GM18505 (cell line): ENCODE data around the gene POLQ.

Experiments used
- ATAC-seq: cut with Tn5 transposase; IDR thresholded peaks from one replicate; pipeline ENCODE4 v1.9.1; 2021; ENCODE audit not compliant: unreplicated experiment
- POLR2A ChIP-seq: IDR thresholded peaks from 4 replicates; pipeline ENCODE4 v1.6.1; 2011; ENCODE audit warnings: borderline replicate concordance; ENCODE audit not compliant: insufficient read depth, insufficient read length; ENCODE audit errors: extremely low read depth

The POLQ gene

DNA sequence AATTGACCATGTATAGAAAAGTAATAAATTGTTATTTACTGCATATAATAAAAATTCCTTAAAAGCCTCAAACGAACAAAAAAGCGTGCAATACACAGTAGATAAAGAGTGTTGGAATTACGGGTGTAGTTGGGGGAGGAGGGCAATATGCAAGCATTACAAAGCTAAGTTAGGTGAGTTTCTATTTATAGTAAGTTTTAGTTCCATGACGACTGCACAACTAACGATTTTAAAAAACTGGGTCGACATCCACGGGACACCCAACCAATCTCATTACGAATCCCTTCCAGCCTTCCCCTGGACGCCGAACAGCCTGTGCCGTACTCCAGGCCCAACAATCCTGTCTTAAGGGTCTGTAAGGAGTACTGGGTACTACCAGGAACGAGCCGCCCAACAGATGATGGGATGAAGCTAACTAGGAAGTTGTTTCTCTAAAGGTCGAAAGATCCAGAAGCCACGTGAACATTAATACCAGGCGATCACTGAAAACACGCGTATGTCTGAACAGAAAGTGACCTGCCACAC, 677 bp downstream of the POLQ start:
- ATAC-seq, result peak; percentile 2
- no peak for TF ChIP-seq POLR2A

DNA sequence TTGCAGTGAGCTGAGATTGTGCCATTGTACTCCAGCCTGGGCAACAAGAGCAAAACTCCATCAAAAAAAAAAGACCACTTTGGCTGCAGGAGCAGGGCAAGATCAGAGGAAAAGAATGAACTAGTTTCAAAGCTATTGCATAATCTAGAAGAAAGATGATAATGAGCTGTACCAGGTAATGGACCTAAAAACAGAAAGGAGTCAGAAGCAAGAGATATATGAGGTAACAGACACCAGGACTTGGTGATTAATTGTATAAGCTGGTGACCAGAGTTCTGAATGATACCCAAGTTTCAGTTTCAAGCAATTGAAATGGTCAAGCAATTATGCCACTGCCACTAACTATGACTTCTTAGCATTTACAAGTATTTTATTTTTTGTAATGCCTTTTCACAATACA, 2.9 kb downstream of the POLQ start:
- no peak for TF ChIP-seq POLR2A
- no peak for ATAC-seq

DNA sequence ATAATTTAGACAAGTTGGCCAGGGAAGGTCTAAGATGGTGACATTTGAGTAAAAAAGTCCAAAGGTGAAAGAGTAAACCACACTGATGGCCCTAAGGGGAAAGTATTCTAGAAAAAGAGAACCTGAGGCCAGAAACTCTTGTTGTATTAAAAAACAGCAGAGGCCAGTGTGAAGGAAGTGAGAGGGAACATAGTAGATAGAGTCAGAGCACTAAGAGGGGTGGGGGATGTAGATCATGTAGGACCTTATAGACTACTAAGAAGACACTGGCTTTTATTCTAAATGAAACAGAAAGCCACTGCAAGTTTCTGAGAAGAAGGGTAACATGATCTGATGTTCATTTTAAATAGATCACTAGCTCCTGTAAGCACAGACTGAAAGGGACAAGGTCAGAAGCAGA, 14.5 kb downstream of the POLQ start:
- ATAC-seq, result no peak
- TF ChIP-seq POLR2A, result no peak

DNA sequence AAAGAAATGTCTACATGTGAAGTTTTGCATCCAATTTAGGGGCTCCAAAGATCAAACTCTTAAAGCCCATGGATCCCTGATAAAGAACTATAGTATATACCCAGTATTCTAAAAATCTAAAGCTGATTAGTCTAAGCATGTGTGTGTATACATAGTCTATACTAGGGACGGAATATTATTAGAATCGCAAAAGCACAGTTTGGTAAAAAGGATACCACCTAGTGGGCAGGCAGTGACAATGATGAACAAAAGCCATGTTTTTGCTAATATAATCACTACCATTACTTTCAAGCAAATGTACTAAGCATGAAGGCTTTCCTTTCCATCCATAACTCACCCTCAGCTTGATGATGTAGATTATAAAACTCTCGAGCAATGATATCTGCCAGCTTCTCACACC, 16.5 kb downstream of the POLQ start:
- ATAC-seq, result no peak

DNA sequence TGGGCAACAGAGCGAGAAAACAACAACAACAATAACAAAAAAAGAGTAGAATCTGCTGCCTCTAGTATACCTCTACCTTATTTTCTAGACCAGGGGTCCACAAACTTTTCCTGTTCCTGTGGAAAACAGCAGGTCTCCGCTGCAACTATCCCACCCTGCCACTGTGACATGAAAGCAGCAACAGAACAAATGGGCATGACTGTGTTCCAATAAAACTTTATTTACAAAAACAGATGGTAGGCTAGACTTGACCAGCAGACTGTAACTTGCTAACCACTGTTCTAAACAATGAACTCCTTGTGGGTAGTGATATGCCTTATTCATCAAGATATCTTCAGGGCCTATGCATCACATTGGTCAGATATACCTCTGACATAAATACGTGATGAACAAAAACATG, 25.3 kb downstream of the POLQ start:
- no peak for ATAC-seq
- TF ChIP-seq POLR2A, result no peak

More for the DNA sequence above, 16.5 kb downstream of the POLQ start:
- no peak for TF ChIP-seq POLR2A

DNA sequence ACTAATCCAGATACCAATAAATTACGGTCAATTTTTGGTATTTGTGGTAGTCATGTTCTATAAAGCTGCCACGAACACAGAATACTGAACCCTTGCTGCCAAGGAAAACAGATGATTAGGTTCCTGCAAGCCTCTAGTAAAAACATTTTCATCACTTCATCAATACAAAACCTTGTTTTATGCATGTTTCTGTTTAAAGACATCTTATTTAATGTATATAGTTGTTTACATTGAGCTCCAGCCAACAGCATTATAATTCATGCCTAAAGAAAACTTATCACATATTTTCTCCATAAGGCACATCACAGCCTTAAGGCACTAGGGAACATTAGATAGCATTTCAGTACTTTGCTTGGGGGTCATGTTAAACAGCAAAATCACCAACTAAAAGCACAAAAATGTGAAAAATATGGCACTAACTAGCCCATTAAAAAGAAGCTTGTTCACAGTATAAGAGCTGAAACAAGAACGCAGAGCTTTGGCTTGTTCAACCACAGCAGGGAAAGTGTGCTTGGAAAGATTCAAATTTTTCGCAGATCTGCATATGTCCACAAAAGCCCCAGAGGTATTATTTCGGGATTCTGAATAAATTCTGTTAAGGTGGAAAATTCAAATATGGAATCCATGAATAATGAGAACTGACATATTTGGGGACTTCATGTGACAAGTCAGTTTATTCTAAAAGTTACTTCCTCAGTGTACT, 27.7 kb downstream of the POLQ start:
- ATAC-seq, result no peak
- no peak for TF ChIP-seq POLR2A

DNA sequence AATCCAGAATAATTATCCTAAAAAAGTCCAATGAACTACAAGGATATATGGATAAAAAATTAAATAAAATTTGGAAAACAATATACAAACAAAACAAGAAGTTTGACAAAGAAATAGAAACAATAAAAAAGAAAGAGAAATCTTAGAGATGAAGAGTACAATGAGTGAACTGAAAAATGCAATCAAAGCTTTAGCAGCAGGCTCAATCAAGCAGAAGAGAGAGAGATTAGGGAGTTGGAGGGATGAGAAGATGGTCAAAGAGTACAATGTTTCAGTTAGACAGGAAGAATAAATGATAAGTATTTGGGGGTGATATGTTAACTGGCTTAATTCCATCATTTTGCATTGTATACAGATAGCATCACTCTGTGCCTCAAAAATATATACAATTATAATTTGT, 29.9 kb downstream of the POLQ start:
- no peak for ATAC-seq
- no peak for TF ChIP-seq POLR2A

DNA sequence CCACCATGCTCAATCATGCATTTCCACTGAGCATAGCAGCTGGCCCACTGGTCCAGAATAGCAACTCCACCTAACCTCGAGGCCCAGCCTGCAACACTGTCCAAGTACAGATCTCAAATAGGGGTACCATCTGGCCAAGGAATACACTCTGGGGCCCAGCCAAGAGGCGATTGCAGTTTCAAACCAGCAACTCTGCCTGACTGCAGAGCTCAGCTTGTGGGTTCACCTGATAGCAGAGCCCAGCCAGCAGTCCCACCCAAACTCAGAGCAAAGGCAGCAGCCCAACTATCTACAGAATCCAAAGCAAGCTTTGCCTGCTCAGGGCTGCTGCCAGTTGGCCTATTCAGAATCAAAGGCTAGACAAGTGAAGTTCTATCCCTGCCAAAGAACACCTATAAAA, 30.5 kb downstream of the POLQ start:
- no peak for ATAC-seq
- no peak for TF ChIP-seq POLR2A

DNA sequence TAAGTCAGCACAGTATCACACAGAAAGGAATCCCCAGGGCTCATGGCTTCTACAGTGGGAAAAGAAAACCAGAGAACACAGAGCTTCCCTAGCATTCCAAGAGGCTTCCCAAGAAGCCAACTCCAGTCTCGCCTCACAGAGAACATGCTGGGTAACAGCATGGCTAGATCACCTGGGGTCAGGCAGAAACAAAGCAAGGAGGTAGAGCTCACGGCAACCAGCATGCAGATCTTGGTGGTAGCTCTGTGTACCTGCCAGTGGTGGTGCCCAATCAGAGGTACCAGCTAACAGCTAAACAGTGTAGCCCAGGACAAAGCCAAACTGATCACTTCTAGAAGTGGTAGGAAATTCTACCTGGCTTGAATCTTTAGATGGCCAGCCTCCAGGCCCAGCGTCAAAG, 31.3 kb downstream of the POLQ start:
- no peak for ATAC-seq
- no peak for TF ChIP-seq POLR2A

DNA sequence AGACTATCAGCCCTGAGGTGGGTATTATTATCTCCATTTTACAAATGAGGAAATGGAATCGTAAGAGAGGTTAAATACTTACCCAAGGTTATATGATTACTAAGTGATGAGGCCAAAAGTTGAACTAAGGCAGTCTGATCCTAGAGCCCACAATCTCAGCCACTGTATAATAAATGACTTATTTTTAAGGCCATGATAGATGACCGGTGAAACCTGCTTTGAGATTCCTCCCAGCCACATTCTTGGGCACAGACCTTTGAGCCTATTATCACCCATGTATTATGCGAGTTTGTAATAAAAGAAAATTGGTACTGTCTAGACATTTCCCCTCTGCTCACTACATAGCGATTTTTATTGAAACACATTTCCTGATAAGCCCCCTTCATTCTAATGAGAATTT, 37.4 kb downstream of the POLQ start:
- ATAC-seq, result no peak
- no peak for TF ChIP-seq POLR2A

DNA sequence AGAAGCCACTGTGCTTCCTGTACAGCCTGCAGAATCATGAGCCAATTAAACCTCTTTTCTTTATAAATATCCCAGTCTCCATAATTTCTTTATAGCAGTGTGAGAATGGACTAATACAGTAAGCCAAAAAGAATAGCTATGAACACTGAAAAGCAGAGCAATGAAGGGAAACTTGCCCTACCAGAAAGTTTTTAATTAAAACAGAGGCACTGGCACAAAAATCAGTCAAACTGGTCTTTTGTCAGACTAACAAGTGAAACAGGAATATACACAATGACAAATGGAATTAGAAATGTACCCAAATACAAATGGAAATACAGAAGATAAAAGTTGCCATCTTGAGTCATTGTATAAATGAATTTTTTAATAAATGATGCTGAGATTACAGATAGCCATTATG, 40.5 kb downstream of the POLQ start:
- ATAC-seq, result no peak
- TF ChIP-seq POLR2A, result no peak

DNA sequence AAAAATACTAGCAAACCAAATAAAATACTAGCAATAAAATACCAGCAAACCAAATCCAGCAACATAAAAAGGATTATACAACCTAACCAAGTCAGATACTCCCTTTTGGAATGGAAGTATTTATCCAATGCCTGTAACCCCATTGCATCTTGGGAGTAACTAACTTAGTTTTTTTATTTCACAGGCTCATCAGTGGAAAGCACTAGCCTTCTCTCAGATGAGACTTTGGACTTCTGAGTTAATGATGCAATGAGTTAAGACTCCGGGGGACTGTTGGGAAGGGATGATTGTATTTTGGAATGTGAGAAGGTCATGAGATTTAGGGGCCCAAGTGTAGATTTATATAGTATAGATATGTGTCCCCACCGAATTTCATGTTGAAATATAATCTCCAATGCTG, 41.2 kb downstream of the POLQ start:
- TF ChIP-seq POLR2A, result no peak
- ATAC-seq, result no peak

DNA sequence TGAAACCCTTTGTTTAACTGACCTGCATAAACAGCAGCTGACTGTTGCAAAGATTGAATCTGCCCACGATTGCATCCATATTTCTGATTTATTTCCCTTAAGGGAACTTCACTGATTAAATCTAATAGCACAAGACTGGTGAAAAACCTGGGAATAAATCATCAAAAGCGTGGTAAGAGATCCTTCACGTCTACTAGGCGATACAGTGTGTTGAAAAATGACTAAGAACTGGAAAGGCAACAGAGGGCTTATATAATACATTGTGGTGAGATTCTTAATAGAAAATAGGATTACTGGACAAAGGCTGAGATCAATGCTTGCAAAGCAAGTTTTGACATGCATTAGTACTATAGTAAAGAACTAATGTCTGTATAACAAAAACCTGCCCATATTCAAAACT, 49.0 kb downstream of the POLQ start:
- no peak for ATAC-seq
- no peak for TF ChIP-seq POLR2A

DNA sequence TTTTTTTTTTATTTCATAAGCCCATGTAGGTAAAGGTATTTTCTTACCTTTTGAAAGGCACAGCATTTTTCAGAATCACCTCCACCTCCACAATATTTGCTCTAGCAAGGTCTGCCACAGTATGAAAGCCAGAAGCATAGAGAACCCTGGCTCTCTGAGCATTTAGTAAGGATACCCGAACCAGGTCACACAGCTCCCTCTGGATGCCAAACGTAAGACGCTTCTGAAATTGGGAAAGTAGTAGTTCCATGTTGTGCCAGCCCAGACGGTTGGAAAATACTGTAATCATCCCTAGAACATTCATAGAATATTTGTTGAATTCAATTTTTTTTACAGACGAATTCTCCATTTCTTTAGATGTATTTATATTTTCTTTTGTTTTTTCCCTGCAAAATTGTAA, 52.4 kb downstream of the POLQ start:
- ATAC-seq, result no peak
- no peak for TF ChIP-seq POLR2A
